H1 (cell line): Measurements from ENCODE around the gene GPSM1. TPM values are rescaled to one million over a fixed set of nuclear protein-coding genes. Genes with fewer than 3 reads are reported as not detected.

Experiments used
- CTCF ChIA-PET: fragments of 300-600 bp; sonication (Branson Sonifier 250); formaldehyde crosslinking; loops from one replicate; lab custom pipeline; 2021; ENCODE audit not compliant: partially characterized antibody; lab: Charles Lee
- POLR2A ChIA-PET: fragments of 300-600 bp; sonication (Branson Sonifier 250); formaldehyde crosslinking; loops from one replicate; lab custom pipeline; 2021; ENCODE audit warnings: inconsistent platforms; ENCODE audit not compliant: partially characterized antibody; lab: Charles Lee
- DNase-seq, 2 experiments: peaks; one replicate each; pipeline versions ENCODE4 v3.0.0 to v3.0.0-alpha.2; 2010 to 2022; ENCODE audit warnings: low spot score in 2 of 2, low read depth in 1 of 2, mixed read lengths in 1 of 2
- FAIRE-seq: peaks from 2 replicates; lab custom pipeline; 2011; peaks lifted over from hg19 to GRCh38; lab: Jason Lieb, UNC
- H2AFZ ChIP-seq: 2 replicates; pipeline ENCODE4 v1.8.1; 2012; ENCODE audit warnings: low read length, inconsistent platforms
- H2AK5ac ChIP-seq: 2 replicates; pipeline ENCODE4 v1.6.1; 2013; ENCODE audit warnings: low read depth, low read length
- H2BK120ac ChIP-seq: replicated peaks from 2 replicates; pipeline ENCODE3; 2013; ENCODE audit warnings: low read depth, low read length, inconsistent platforms
- H2BK12ac ChIP-seq: 2 replicates; pipeline ENCODE4 v1.6.1; 2013; ENCODE audit warnings: low read depth, low read length
- H2BK15ac ChIP-seq: 2 replicates; pipeline ENCODE4 v1.6.1; 2013; ENCODE audit warnings: low read length
- H2BK20ac ChIP-seq: 2 replicates; pipeline ENCODE4 v1.6.1; 2013; ENCODE audit warnings: low read length
- H2BK5ac ChIP-seq: 2 replicates; pipeline ENCODE4 v1.6.1; 2013; ENCODE audit warnings: low read depth, low read length
- H3K14ac ChIP-seq: 2 replicates; pipeline ENCODE4 v1.6.1; 2013; ENCODE audit warnings: inconsistent platforms; ENCODE audit not compliant: insufficient read length
- H3K18ac ChIP-seq: 2 replicates; pipeline ENCODE4 v1.6.1; 2013; ENCODE audit warnings: low read length; ENCODE audit errors: extremely low read depth
- H3K23ac ChIP-seq: 2 replicates; pipeline ENCODE4 v1.6.1; 2013; ENCODE audit warnings: inconsistent platforms; ENCODE audit not compliant: insufficient read length
- H3K23me2 ChIP-seq: 2 replicates; pipeline ENCODE4 v1.6.1; 2013; ENCODE audit warnings: low read depth, low read length
- H3K27ac ChIP-seq: 2 replicates; pipeline ENCODE4 v1.6.1; 2011; ENCODE audit warnings: low read depth, low read length, inconsistent platforms
- H3K27me3 ChIP-seq, 4 experiments: replicated peaks in 1 of 4; 1 replicate in 1 of 4; 2 replicates in 3 of 4; pipeline versions ENCODE4 v1.6.1 to v1.8.1; 2011 to 2013; ENCODE audit warnings: low read length in 3 of 4, mild to moderate bottlenecking in 3 of 4, inconsistent platforms in 2 of 4, mixed read lengths in 2 of 4, moderate library complexity in 1 of 4; ENCODE audit not compliant: control insufficient read depth in 3 of 4, insufficient read depth in 3 of 4; ENCODE audit errors: extremely low read depth in 1 of 4
- H3K36me3 ChIP-seq, 4 experiments: 2 replicates each; pipeline versions ENCODE4 v1.6.1 to v1.8.1; 2011 to 2013; ENCODE audit warnings: mild to moderate bottlenecking in 4 of 4, low read length in 3 of 4, moderate library complexity in 2 of 4, control low read depth in 1 of 4, inconsistent platforms in 1 of 4; ENCODE audit not compliant: insufficient read depth in 4 of 4, control insufficient read depth in 2 of 4
- H3K4ac ChIP-seq: replicated peaks from 2 replicates; pipeline ENCODE3; 2013; ENCODE audit warnings: low read length, low read depth, mixed read lengths, inconsistent platforms; ENCODE audit not compliant: insufficient read length
- H3K4me1 ChIP-seq, 4 experiments: replicated peaks in 1 of 4; 1 replicate in 1 of 4; 2 replicates in 3 of 4; pipeline versions ENCODE4 v1.6.1 to v1.8.1; 2011 to 2013; ENCODE audit warnings: low read length in 3 of 4, inconsistent platforms in 2 of 4, mixed read lengths in 1 of 4; ENCODE audit not compliant: insufficient read depth in 4 of 4, control insufficient read depth in 3 of 4
- H3K4me2 ChIP-seq, 2 experiments: 2 replicates each; pipeline versions ENCODE4 v1.6.1 to v1.8.1; 2011 to 2013; ENCODE audit warnings: low read depth in 2 of 2, low read length in 2 of 2, control low read depth in 1 of 2, inconsistent platforms in 1 of 2, mild to moderate bottlenecking in 1 of 2; ENCODE audit not compliant: insufficient read depth in 1 of 2
- H3K4me3 ChIP-seq, 4 experiments: fragments of 200-600, 300-600 bp in 1 of 4; sonication (generic), shearing (Covaris generic), sonication (Bioruptor Twin) in 1 of 4; 2 replicates each; pipeline versions ENCODE4 v1.5.1 to v1.8.1; 2011 to 2016; ENCODE audit warnings: low read length in 4 of 4, low read depth in 3 of 4, control low read depth in 2 of 4, inconsistent platforms in 2 of 4, mild to moderate bottlenecking in 2 of 4, mixed read lengths in 1 of 4, moderate library complexity in 1 of 4; ENCODE audit not compliant: insufficient read depth in 2 of 4; ENCODE audit errors: extremely low read depth in 1 of 4
- H3K56ac ChIP-seq: replicated peaks from 2 replicates; pipeline ENCODE3; 2013; ENCODE audit warnings: low read depth, mild to moderate bottlenecking, mixed read lengths, low read length, inconsistent platforms; ENCODE audit not compliant: insufficient read length
- H3K79me1 ChIP-seq: 2 replicates; pipeline ENCODE4 v1.6.1; 2013; ENCODE audit warnings: low read depth, low read length, control low read depth
- H3K79me2 ChIP-seq, 2 experiments: 2 replicates each; pipeline versions ENCODE4 v1.6.1 to v1.8.1; 2012 to 2013; ENCODE audit warnings: low read length in 2 of 2, mild to moderate bottlenecking in 2 of 2, inconsistent platforms in 1 of 2; ENCODE audit not compliant: insufficient read depth in 2 of 2, control insufficient read depth in 1 of 2
- H3K9ac ChIP-seq, 4 experiments: replicated peaks in 1 of 4; 1 replicate in 1 of 4; 2 replicates in 3 of 4; pipeline versions ENCODE4 v1.6.1 to v1.8.1; 2011 to 2013; ENCODE audit warnings: low read depth in 3 of 4, low read length in 3 of 4, control low read depth in 2 of 4, mild to moderate bottlenecking in 2 of 4, moderate library complexity in 2 of 4, inconsistent platforms in 1 of 4; ENCODE audit errors: extremely low read depth in 1 of 4
- H3K9me3 ChIP-seq, 2 experiments: 2 replicates each; pipeline versions ENCODE4 v1.6.1 to v1.8.1; 2012 to 2013; ENCODE audit warnings: mild to moderate bottlenecking in 2 of 2, moderate library complexity in 2 of 2, control low read depth in 1 of 2, inconsistent platforms in 1 of 2, low read depth in 1 of 2, low read length in 1 of 2, mixed read lengths in 1 of 2; ENCODE audit not compliant: insufficient read depth in 2 of 2
- H4K20me1 ChIP-seq, 2 experiments: replicated peaks in 1 of 2; 2 replicates each; pipeline versions ENCODE3 to v1.8.1; 2011 to 2013; ENCODE audit warnings: inconsistent platforms in 2 of 2, low read length in 2 of 2, mild to moderate bottlenecking in 1 of 2; ENCODE audit not compliant: insufficient read depth in 2 of 2, control insufficient read depth in 1 of 2
- H4K5ac ChIP-seq: 2 replicates; pipeline ENCODE4 v1.6.1; 2013; ENCODE audit warnings: low read length, low read depth, mixed read lengths, inconsistent platforms; ENCODE audit not compliant: insufficient read length
- H4K8ac ChIP-seq: 2 replicates; pipeline ENCODE4 v1.8.0; 2013; ENCODE audit warnings: mild to moderate bottlenecking, moderate library complexity, low read length, inconsistent platforms; ENCODE audit not compliant: insufficient read depth; ENCODE audit errors: extremely low read depth
- H4K91ac ChIP-seq: replicated peaks from 2 replicates; pipeline ENCODE3; 2013; ENCODE audit warnings: low read length, mixed read lengths, inconsistent platforms; ENCODE audit not compliant: insufficient read length
- CEBPB ChIP-seq: IDR thresholded peaks from 2 replicates; pipeline ENCODE4 v1.6.1; 2012; ENCODE audit warnings: low read depth, low read length
- E2F6 ChIP-seq: IDR thresholded peaks from 2 replicates; pipeline ENCODE4 v1.6.1; 2012; ENCODE audit warnings: inconsistent platforms
- FOSL1 ChIP-seq: IDR thresholded peaks from 2 replicates; pipeline ENCODE4 v1.6.1; 2011; ENCODE audit warnings: mild to moderate bottlenecking, low read depth, low read length, moderate library complexity; ENCODE audit not compliant: insufficient read depth
- KDM5A ChIP-seq: fragments of 200-600 bp; IDR thresholded peaks from 2 replicates; pipeline ENCODE4 v1.7.1; 2012; ENCODE audit warnings: mild to moderate bottlenecking, low read length, inconsistent platforms, mixed read lengths
- NANOG ChIP-seq: IDR thresholded peaks from 2 replicates; pipeline ENCODE4 v1.6.1; 2011; ENCODE audit warnings: low read length, low read depth, mild to moderate bottlenecking, inconsistent platforms; ENCODE audit not compliant: insufficient read depth, poor library complexity, severe bottlenecking
- NRF1 ChIP-seq: IDR thresholded peaks from 2 replicates; pipeline ENCODE4 v1.6.1; 2011; ENCODE audit warnings: mild to moderate bottlenecking, low read depth, low read length, improper control_type of control experiment
- RAD21 ChIP-seq, 2 experiments: IDR thresholded peaks in 1 of 2; conservative IDR thresholded peaks in 1 of 2; 2 replicates each; pipeline ENCODE4 v1.6.1; 2011; ENCODE audit warnings: low read depth in 2 of 2, low read length in 2 of 2, improper control_type of control experiment in 1 of 2, inconsistent platforms in 1 of 2, mild to moderate bottlenecking in 1 of 2, moderate library complexity in 1 of 2
- TAF1 ChIP-seq: IDR thresholded peaks from 2 replicates; pipeline ENCODE4 v1.6.1; 2011; ENCODE audit warnings: mild to moderate bottlenecking, low read depth, low read length
- TAF7 ChIP-seq: optimal IDR thresholded peaks from 2 replicates; pipeline ENCODE3; 2011; ENCODE audit warnings: low read depth, mild to moderate bottlenecking, inconsistent platforms, low read length, moderate library complexity, borderline replicate concordance
- TCF12 ChIP-seq: IDR thresholded peaks from 2 replicates; pipeline ENCODE4 v1.6.1; 2011; ENCODE audit warnings: low read depth, mild to moderate bottlenecking, low read length
- USF2 ChIP-seq: IDR thresholded peaks from 2 replicates; pipeline ENCODE4 v1.6.1; 2011; ENCODE audit warnings: low read length, improper control_type of control experiment
- ZNF274 ChIP-seq: IDR thresholded peaks from 2 replicates; pipeline ENCODE4 v1.7.0; 2012; ENCODE audit warnings: low read length, borderline replicate concordance; ENCODE audit errors: extremely low read depth
- WGBS, 2 experiments: shearing (Covaris generic) in 1 of 2; methylation state at CpG; one replicate each; pipeline versions ENCODE4 v1.1.6 to v1.1.7; 2013 to 2015; ENCODE audit warnings: low lambda C conversion rate in 2 of 2, mixed read lengths in 2 of 2, inconsistent platforms in 1 of 2, low coverage in 1 of 2, missing lambda C conversion rate in 1 of 2; ENCODE audit not compliant: insufficient replicate concordance in 2 of 2, insufficient coverage in 1 of 2, insufficient read length in 1 of 2; ENCODE audit errors: extremely low coverage in 1 of 2, missing lambda C conversion rate in 1 of 2; 5-methylcytosine and 5-hydroxymethylcytosine counted together
- polyA plus RNA-seq, 7 experiments: library from polyadenylated mRNA; depleted of rRNA in 3 of 7; stranded (reverse) in 5 of 7; unstranded in 2 of 7; fragments of >200 nt in 5 of 7; fragments of 200-250 nt in 2 of 7; gene quantifications; 1 replicate in 5 of 7; 2 replicates in 1 of 7; 4 replicates in 1 of 7; pipeline versions ENCODE4 v1.2.1 to v1.2.3, GENCODE V29; 2011 to 2013; ENCODE audit warnings: missing spikeins in 2 of 7, mixed read lengths in 2 of 7
- total RNA-seq: library from RNA; stranded (reverse); fragmentation: NEBNext Ultra II Directional; extraction: Animal tissue kit (Norgen Biotek cat#: 25700); gene quantifications from 2 replicates; pipeline ENCODE4 v1.2.1, GENCODE V29; 2021

GPSM1 gene
- total and polyA plus RNA-seq, 2 of the 8 experiments (the other 6 are each of a cell fraction or from before 2014, with no cell fraction given), result 12.8 to 18.0 TPM

GRCh38 chr9:136383436-136383835 lies 56.1 kb downstream of the GPSM1 start:
- H2AFZ ChIP-seq, result no peak overlapping the region
- no peaks in the 10 kb centered on the region; the same call in 1 of the 2 replicates for H3K79me1 ChIP-seq
- no peaks in the 10 kb centered on the region for H3K4me1 ChIP-seq
- H3K4ac ChIP-seq, result no peak overlapping the region
- no peaks in the 10 kb centered on the region for H3K23me2 ChIP-seq
- no peaks in the 10 kb centered on the region for H3K9me3 ChIP-seq
- H2BK5ac ChIP-seq, result no peak overlapping the region
- H4K20me1 ChIP-seq, result peaks cover 2 to 14% of the 10 kb centered on the region in 2 experiments
- no peak overlapping the region for H2AK5ac ChIP-seq
- no peak for FAIRE-seq
- WGBS, 2 experiments, result 84% methylated on average over 11 of the region's 20 CpGs; no CpG with 5 or more reads in 1 of the 2 experiments
- no peak overlapping the region for H3K23ac ChIP-seq
- no peak overlapping the region for H2BK120ac ChIP-seq
- no peak overlapping the region for H3K9ac ChIP-seq
- ChIA-PET CTCF (interaction anchor here (1.3 to 1.7 kb wide), 2 partner anchors 9 to 61 kb away, joined by 3 to 4 read pairs; no protein-coding TSS in a partner anchor), POLR2A (interaction anchor here (1.1 to 14.0 kb wide), 6 partner anchors 10 to 35 kb away, joined by 3 to 139 read pairs (median 8); partner anchors contain the start of genes CARD9 and SNAPC4)
- H3K27ac ChIP-seq, result no peak overlapping the region
- no peak overlapping the region for H3K56ac ChIP-seq
- H2BK12ac ChIP-seq, result no peak overlapping the region
- no peak overlapping the region for H3K4me3 ChIP-seq
- no peak for DNase-seq
- no peaks in the 10 kb centered on the region for H3K27me3 ChIP-seq
- no peak overlapping the region for H2BK15ac ChIP-seq
- peaks cover 14 to 73% (median 46%) of the 10 kb centered on the region in 4 experiments for H3K36me3 ChIP-seq
- H4K8ac ChIP-seq, result no peak overlapping the region
- H2BK20ac ChIP-seq, result no peak overlapping the region
- no peak overlapping the region for H4K91ac ChIP-seq
- no peak overlapping the region for H3K14ac ChIP-seq
- no peak overlapping the region for H3K4me2 ChIP-seq
- no peaks in the 10 kb centered on the region for H3K79me2 ChIP-seq
- no peak overlapping the region for H3K18ac ChIP-seq
- no peak overlapping the region for H4K5ac ChIP-seq
- TF ChIP-seq FOSL1, result no peak
- TF ChIP-seq ZNF274, result no peak
- TF ChIP-seq NANOG, result no peak
- TF ChIP-seq RAD21 (IDR thresholded peaks at IDR 0.05 in 1 of 2, conservative IDR thresholded peaks at IDR 0.05 in 1 of 2; ENCODE audit: low read depth in 2 of 2, low read length in 2 of 2), result no peak
- TF ChIP-seq CEBPB, result no peak
- no peak for TF ChIP-seq TCF12
- no peak for TF ChIP-seq TAF1
- TF ChIP-seq TAF7, result no peak
- no peak for TF ChIP-seq KDM5A
- TF ChIP-seq USF2, result no peak
- no peak for TF ChIP-seq E2F6
- no peak for TF ChIP-seq NRF1
